ENCODE measurements around the gene HACE1. TPM values are rescaled to one million over a fixed set of nuclear protein-coding genes. Genes with fewer than 3 reads are reported as not detected.

HACE1 gene
- total and polyA plus RNA-seq, 2 experiments from 2014 or later: 6.9 to 14.5 TPM

DNA sequence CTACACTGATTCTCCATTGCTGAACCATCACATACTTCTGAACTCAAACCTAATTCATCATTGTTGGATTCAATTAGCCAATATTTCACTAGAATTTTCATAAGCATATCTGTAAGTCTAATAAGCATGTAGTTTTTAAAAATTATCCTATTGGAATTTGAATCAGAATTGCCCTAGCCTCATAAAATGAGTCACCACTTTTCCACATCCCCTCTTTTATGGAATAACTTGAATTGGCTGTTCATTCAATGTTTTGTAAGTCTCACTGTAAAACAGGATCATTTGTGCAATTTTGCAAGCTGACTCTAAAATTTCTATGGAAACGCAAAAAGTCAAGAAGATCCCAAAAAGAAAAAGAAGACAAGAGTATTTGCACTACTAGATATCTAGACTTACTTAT is 141.0 kb downstream of the HACE1 start:
- TF ChIP-seq EZH2phosphoT487 (IDR thresholded peaks at IDR 0.05; ENCODE audit: low read depth, severe bottlenecking, unreplicated experiment) (no peak), EZH2 (IDR thresholded peaks at IDR 0.05; ENCODE audit: borderline replicate concordance) (no peak)
- TF ChIP-seq, protein P1, sequence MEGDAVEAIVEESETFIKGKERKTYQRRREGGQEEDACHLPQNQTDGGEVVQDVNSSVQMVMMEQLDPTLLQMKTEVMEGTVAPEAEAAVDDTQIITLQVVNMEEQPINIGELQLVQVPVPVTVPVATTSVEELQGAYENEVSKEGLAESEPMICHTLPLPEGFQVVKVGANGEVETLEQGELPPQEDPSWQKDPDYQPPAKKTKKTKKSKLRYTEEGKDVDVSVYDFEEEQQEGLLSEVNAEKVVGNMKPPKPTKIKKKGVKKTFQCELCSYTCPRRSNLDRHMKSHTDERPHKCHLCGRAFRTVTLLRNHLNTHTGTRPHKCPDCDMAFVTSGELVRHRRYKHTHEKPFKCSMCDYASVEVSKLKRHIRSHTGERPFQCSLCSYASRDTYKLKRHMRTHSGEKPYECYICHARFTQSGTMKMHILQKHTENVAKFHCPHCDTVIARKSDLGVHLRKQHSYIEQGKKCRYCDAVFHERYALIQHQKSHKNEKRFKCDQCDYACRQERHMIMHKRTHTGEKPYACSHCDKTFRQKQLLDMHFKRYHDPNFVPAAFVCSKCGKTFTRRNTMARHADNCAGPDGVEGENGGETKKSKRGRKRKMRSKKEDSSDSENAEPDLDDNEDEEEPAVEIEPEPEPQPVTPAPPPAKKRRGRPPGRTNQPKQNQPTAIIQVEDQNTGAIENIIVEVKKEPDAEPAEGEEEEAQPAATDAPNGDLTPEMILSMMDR (IDR thresholded peaks at IDR 0.05; ENCODE audit: poor library complexity): no peak
- H3K27me3 ChIP-seq: no peaks in the 10 kb centered on the region
- 96% methylated on average over 1 of the region's 1 CpG for WGBS (ENCODE audit: low lambda C conversion rate, missing lambda C conversion rate)
- no peaks in the 10 kb centered on the region for H3K9me2 ChIP-seq (replicated peaks; ENCODE audit: insufficient read depth)
- H3K27ac ChIP-seq: no peak overlapping the region
- H3K4me2 ChIP-seq: no peak overlapping the region
- H3K79me2 ChIP-seq: no peaks in the 10 kb centered on the region
- no peak overlapping the region for H2AFZ ChIP-seq
- H3K4me3 ChIP-seq: no peak overlapping the region
- DNase-seq (ENCODE audit: low spot score): no peak
- no peaks in the 10 kb centered on the region for H3K36me3 ChIP-seq (replicated peaks; ENCODE audit: insufficient read depth, low read depth)
- no peaks in the 10 kb centered on the region for H4K20me1 ChIP-seq (ENCODE audit: insufficient read depth, poor library complexity, severe bottlenecking)
- H3K9me3 ChIP-seq (ENCODE audit: low read depth): no peaks in the 10 kb centered on the region
- no peaks in the 10 kb centered on the region for H3K4me1 ChIP-seq (ENCODE audit: insufficient read depth)

DNA sequence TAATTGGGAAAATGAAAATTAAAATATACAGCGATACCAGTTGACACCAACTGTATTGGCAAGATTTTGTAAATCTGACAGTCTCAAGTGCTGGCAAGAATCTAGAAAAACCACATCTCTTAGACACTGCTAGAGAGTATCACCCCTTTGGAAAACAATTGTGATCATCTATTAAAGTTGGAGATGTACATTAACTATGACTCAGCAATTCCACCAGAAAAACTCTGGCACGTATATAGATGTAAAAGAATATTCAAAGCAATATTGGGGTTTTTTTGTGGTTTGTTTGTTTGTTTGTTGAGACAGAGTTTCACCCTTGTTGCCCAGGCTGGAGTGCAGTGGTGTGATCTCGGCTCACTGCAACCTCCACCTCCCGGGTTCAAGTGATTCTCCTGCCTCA is 142.9 kb downstream of the HACE1 start:
- Histone ChIP-seq H3K9me3 (ENCODE audit: low read depth) (no peaks in the 10 kb centered on the region), H2AFZ (no peak overlapping the region), H3K4me3 (no peak overlapping the region), H3K4me1 (ENCODE audit: insufficient read depth) (peaks cover 2% of the 10 kb centered on the region), H4K20me1 (ENCODE audit: insufficient read depth, poor library complexity, severe bottlenecking) (no peaks in the 10 kb centered on the region), H3K9me2 (replicated peaks; ENCODE audit: insufficient read depth) (no peaks in the 10 kb centered on the region), H3K27me3 (no peaks in the 10 kb centered on the region), H3K27ac (no peak overlapping the region), H3K79me2 (no peaks in the 10 kb centered on the region), H3K36me3 (replicated peaks; ENCODE audit: insufficient read depth, low read depth) (no peaks in the 10 kb centered on the region), H3K4me2 (no peak overlapping the region)
- DNase-seq (ENCODE audit: low spot score): no peak
- WGBS (ENCODE audit: low lambda C conversion rate, missing lambda C conversion rate): 98% methylated on average over 4 of the region's 4 CpGs
- TF ChIP-seq EZH2 (IDR thresholded peaks at IDR 0.05; ENCODE audit: borderline replicate concordance) (no peak), EZH2phosphoT487 (IDR thresholded peaks at IDR 0.05; ENCODE audit: low read depth, severe bottlenecking, unreplicated experiment) (no peak)
- TF ChIP-seq, protein P1 (IDR thresholded peaks at IDR 0.05; ENCODE audit: poor library complexity): no peak

DNA sequence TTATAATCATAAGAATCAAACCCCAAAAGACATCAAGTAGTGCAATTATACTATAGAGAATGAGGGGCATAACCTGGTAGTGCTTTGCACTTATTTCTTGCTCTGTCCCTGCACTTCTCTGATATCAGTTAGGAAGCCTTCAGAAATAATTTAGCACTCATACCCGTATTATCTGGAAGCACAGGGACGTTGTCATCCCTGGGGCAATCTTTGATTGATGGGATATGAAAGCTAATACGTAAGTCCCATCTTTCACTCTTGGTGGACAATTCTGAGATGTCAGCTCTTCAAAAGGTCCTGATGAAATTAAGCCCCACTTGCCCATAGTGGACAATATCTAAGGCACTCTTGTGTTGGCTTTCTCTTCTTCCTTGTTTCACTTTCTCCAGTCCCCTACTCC is 144.9 kb downstream of the HACE1 start:
- 56% methylated on average over 3 of the region's 3 CpGs for WGBS (ENCODE audit: low lambda C conversion rate, missing lambda C conversion rate)
- no peak for TF ChIP-seq EZH2 (IDR thresholded peaks at IDR 0.05; ENCODE audit: borderline replicate concordance)
- TF ChIP-seq EZH2phosphoT487 (IDR thresholded peaks at IDR 0.05; ENCODE audit: low read depth, severe bottlenecking, unreplicated experiment): no peak
- TF ChIP-seq, protein P1 (IDR thresholded peaks at IDR 0.05; ENCODE audit: poor library complexity): no peak

DNA sequence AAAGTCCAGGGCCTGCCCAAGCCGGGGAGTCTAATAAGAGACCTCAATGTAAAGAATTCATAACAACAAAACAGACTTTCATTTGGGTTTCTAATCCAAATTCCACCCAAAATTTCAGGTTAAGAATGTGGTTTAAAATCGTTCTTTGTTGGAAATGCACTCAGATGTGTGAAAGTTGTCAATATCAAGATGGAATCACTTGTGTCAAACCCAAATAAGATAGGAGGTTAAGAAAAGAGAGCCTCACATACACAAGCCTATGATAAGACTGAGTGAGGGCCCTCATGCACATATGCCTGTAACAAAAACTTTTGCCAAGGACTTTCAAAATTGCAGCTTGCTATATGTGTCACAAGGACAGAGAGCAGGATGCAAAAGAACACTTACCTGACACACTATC is 145.7 kb downstream of the HACE1 start:
- Histone ChIP-seq H3K36me3 (replicated peaks; ENCODE audit: insufficient read depth, low read depth) (no peaks in the 10 kb centered on the region), H3K4me2 (no peak overlapping the region), H3K4me3 (no peak overlapping the region), H3K27ac (no peak overlapping the region), H3K4me1 (ENCODE audit: insufficient read depth) (peaks cover 11% of the 10 kb centered on the region), H2AFZ (no peak overlapping the region), H3K9me2 (replicated peaks; ENCODE audit: insufficient read depth) (no peaks in the 10 kb centered on the region), H3K79me2 (no peaks in the 10 kb centered on the region), H3K27me3 (no peaks in the 10 kb centered on the region), H3K9me3 (ENCODE audit: low read depth) (no peaks in the 10 kb centered on the region), H4K20me1 (ENCODE audit: insufficient read depth, poor library complexity, severe bottlenecking) (no peaks in the 10 kb centered on the region)
- WGBS (ENCODE audit: low lambda C conversion rate, missing lambda C conversion rate): 95% methylated on average over 2 of the region's 2 CpGs
- TF ChIP-seq EZH2phosphoT487 (IDR thresholded peaks at IDR 0.05; ENCODE audit: low read depth, severe bottlenecking, unreplicated experiment) (no peak), EZH2 (IDR thresholded peaks at IDR 0.05; ENCODE audit: borderline replicate concordance) (no peak)
- TF ChIP-seq, protein P1 (IDR thresholded peaks at IDR 0.05; ENCODE audit: poor library complexity): no peak
- no peak for DNase-seq (ENCODE audit: low spot score)

More for the DNA sequence above, 144.9 kb downstream of the HACE1 start:
- Histone ChIP-seq H3K4me2 (no peak overlapping the region), H4K20me1 (ENCODE audit: insufficient read depth, poor library complexity, severe bottlenecking) (no peaks in the 10 kb centered on the region), H3K4me1 (ENCODE audit: insufficient read depth) (peaks cover 11% of the 10 kb centered on the region), H2AFZ (no peak overlapping the region), H3K27ac (no peak overlapping the region), H3K4me3 (no peak overlapping the region), H3K27me3 (no peaks in the 10 kb centered on the region), H3K36me3 (replicated peaks; ENCODE audit: insufficient read depth, low read depth) (no peaks in the 10 kb centered on the region), H3K9me3 (ENCODE audit: low read depth) (no peaks in the 10 kb centered on the region), H3K9me2 (replicated peaks; ENCODE audit: insufficient read depth) (no peaks in the 10 kb centered on the region), H3K79me2 (no peaks in the 10 kb centered on the region)
- DNase-seq (ENCODE audit: low spot score): no peak
